ENCODE measurements around the gene ADARB1. TPM values are rescaled to one million over a fixed set of nuclear protein-coding genes. Genes with fewer than 3 reads are reported as not detected.

Gene ADARB1
- total RNA-seq, 1 experiment from 2014 or later, result 15.8 TPM

DNA sequence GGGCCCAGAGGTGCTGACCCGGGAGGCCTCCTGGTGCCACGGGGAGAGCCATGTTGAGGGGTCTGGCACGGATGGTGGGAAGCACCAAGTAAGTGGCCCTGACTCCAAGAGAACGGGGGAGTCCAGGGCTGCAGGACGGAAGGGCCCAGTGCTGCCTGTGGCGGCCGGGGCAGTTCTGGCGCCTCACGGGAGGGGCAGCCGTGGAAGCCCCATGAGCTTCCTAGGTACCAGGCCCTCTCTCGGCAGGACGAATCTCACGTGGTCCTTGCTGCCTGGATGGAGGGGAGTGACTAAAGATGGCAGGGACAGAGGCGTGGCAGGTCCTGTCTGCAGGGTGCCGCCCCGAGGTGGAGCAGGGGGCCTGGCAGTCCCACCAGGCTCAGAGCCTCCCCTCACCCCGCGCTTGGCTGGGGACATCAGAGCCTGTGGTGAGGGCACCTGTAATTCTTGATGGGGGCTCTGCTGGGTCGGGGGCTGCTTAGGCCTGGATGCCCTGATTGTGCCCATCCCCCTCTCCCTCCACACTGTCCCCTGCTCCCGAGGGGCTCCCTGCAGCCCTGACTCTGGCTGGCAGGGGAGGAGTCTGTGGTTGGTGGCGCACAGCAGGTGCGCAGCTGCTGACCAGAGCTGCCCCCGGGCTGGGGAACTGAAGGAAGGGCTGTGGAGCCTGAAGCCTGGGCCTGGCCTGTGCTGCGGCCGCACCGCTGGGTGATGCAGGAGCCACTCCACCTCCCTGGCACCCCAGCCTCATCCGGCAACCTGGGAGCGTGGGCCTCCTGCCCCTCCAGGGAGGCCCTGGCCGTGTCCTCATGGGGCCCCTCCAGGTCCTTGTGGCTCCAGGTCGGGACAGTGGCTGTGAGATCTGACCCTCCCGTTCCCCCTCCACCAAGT lies 181.9 kb downstream of the ADARB1 start:
- Histone ChIP-seq H4K20me1 (ENCODE audit: control insufficient read depth, insufficient read depth, insufficient read length) (no peaks in the 10 kb centered on the region), H2BK120ac (ENCODE audit: low read depth, low read length, poor library complexity, severe bottlenecking) (no peak overlapping the region), H2AFZ (ENCODE audit: low read length) (no peak overlapping the region), H3K79me1 (ENCODE audit: insufficient read depth, low read depth, low read length, poor library complexity, severe bottlenecking) (no peaks in the 10 kb centered on the region), H3K18ac (ENCODE audit: insufficient read length, low read depth, low read length) (no peak overlapping the region), H3K27me3 (ENCODE audit: insufficient read depth, low read length) (no peaks in the 10 kb centered on the region), H4K91ac (ENCODE audit: insufficient read length, low read depth, low read length) (no peak overlapping the region), H2BK15ac (ENCODE audit: low read depth, low read length) (no peak overlapping the region), H3K4me2 (ENCODE audit: insufficient read depth, insufficient read length, low read length) (no peak overlapping the region), H3K4me1 (ENCODE audit: insufficient read depth, low read length) (no peaks in the 10 kb centered on the region), H2BK12ac (ENCODE audit: insufficient read length, low read depth, low read length) (no peak overlapping the region), H4K5ac (ENCODE audit: insufficient read length, low read depth, low read length) (no peak overlapping the region), H3K79me2 (ENCODE audit: insufficient read depth, low read length) (no peaks in the 10 kb centered on the region), H3K56ac (ENCODE audit: insufficient read length, low read depth, low read length) (no peak overlapping the region), H4K8ac (replicated peaks; ENCODE audit: insufficient read length, low read depth, low read length) (no peak overlapping the region), H3K23me2 (ENCODE audit: insufficient read length, low read depth, low read length, poor library complexity, severe bottlenecking) (no peaks in the 10 kb centered on the region), H3K9me3 (ENCODE audit: control insufficient read depth, low read depth, low read length) (no peaks in the 10 kb centered on the region), H3K27ac (ENCODE audit: insufficient read length, low read depth, low read length) (no peak overlapping the region), H3K23ac (ENCODE audit: insufficient read length, low read depth, low read length) (no peak overlapping the region), H2BK20ac (ENCODE audit: low read depth, low read length, poor library complexity, severe bottlenecking) (no peak overlapping the region), H2AK5ac (ENCODE audit: insufficient read length, low read length) (no peak overlapping the region), H3K9ac (ENCODE audit: extremely low read depth, insufficient read length, low read length) (no peak overlapping the region), H3T11ph (ENCODE audit: low read length) (no peak overlapping the region), H3K4ac (ENCODE audit: low read depth, low read length) (no peak overlapping the region), H2BK5ac (ENCODE audit: insufficient read length, low read length) (no peak overlapping the region), H3K14ac (ENCODE audit: insufficient read depth, low read length) (no peak overlapping the region; the same call in 1 of the 2 replicates)
- peaks cover 5% of the 10 kb centered on the region for H3K27me3 Mint-ChIP-seq (ENCODE audit: low read depth)
- H3K36me3 Mint-ChIP-seq (ENCODE audit: insufficient read depth in 1 of 3, low read depth in 3 of 3), result peaks cover 0 to 3% (median under 1%) of the 10 kb centered on the region in 3 experiments; a peak in 4 of 7 replicates
- peaks cover 0 to 8% of the 10 kb centered on the region in 2 experiments; a peak in 1 of 4 replicates for H3K4me1 Mint-ChIP-seq
- no CpG with 5 or more reads among the region's 31 CpGs for WGBS (ENCODE audit: extremely low coverage, insufficient read length, low lambda C conversion rate)
- no peak overlapping the region for H3K4me3 Mint-ChIP-seq
- peak; percentile 19 for DNase-seq
- no peak overlapping the region for H3K27ac Mint-ChIP-seq
- TF ChIP-seq, protein P1, sequence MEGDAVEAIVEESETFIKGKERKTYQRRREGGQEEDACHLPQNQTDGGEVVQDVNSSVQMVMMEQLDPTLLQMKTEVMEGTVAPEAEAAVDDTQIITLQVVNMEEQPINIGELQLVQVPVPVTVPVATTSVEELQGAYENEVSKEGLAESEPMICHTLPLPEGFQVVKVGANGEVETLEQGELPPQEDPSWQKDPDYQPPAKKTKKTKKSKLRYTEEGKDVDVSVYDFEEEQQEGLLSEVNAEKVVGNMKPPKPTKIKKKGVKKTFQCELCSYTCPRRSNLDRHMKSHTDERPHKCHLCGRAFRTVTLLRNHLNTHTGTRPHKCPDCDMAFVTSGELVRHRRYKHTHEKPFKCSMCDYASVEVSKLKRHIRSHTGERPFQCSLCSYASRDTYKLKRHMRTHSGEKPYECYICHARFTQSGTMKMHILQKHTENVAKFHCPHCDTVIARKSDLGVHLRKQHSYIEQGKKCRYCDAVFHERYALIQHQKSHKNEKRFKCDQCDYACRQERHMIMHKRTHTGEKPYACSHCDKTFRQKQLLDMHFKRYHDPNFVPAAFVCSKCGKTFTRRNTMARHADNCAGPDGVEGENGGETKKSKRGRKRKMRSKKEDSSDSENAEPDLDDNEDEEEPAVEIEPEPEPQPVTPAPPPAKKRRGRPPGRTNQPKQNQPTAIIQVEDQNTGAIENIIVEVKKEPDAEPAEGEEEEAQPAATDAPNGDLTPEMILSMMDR (conservative IDR thresholded peaks at IDR 0.05), result no peak
- H3K9me3 Mint-ChIP-seq, result no peaks in the 10 kb centered on the region; a peak in 2 of 5 replicates
